HG03159 (cell line): ENCODE data around the gene FHIT.

ENCODE experiments used
- ATAC-seq: cut with Tn5 transposase; IDR thresholded peaks from one replicate; pipeline ENCODE4 v1.9.1; 2021; ENCODE audit warnings: mild to moderate bottlenecking, moderate library complexity; ENCODE audit not compliant: unreplicated experiment

Gene FHIT

DNA sequence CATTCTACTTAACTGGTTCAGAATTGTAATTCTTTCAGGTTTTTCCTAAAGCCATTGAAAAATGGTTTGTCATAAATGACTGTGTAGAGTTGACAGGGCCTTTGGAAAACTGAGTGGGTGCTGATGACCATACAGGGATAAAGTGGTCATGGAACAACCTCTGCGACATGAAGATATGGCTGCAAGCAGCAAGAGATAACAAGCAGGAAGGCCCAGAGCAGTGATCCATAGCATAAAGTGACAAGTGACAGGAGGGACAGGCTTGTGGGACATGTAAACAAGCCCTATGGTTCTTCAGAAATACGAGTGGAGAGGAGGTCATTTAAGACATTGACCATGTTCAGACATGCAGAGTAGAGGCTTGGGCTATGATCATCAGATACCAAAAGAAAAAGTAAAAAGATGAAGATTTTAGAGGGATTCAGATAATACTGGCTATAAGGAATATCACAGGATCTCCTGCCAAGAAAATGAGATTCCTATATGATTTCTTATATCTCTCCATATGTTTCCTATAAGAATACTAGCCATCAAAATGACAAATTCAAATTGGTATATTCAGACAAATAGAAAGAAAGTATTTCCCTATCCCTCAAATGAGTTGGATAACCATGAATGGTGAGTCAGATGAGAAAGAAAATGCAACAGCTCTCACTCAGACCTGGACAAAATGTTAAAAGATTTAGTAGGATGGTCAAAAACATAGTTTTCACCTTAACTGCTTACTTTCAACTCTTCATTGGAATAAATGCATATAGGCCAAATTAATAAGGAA lies 1373.8 kb downstream of the FHIT start:
- no peak for ATAC-seq

DNA sequence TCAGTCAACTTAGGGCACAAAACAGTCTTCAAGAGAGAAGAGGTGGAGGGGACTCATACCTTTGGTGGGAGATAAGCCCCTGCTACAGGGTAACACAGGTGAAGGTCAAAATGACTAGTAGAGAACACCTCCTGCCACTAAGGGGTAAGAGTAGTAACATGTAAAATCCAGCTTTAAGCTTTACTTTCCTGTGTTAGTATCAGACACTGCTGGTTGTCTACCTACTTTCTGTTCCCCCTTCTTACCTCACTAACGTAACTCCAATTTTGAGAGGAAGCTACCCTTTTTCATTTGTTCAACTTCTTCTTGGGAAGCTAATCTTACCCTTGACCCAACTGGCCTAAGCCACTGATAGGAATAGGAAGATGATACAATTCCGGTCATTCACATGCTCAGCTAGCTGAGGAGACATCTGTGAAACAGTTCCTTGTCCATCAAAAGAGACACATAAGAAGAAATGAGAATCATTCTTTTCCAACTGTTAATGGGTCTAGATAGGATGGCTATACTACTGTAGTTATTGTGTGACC lies 1374.7 kb downstream of the FHIT start:
- ATAC-seq, result no peak

DNA sequence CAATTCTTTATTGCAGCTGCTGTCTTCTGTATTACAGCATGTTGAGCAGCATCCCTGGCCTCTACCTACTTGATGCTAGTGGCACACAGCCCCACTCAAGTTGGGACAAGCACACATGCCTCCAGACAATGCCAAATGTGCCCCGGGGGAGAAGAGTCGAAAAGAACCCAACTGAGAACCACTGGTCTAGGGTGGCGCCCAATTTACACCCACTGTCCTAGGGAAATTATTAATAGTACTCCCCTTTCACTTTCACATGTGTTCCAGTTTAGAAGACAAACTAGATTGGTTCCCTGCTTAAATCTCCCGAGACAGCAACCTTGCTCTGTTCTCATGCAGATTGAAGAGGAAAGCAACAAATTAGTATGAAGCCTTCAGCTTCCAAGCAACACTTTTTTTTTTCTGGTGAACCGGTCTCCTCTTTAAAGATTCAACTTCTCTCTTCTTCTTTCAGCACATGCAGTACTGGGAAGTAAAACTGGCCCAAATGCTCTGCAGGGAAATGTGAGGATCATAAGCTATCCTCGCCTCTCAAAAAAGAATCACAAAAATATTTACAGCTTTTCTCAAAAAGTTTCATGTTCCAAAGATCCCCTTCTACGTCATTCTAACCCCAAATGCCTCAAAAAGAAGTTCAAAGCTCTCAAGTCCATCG lies 1377.5 kb downstream of the FHIT start:
- ATAC-seq, result no peak

DNA sequence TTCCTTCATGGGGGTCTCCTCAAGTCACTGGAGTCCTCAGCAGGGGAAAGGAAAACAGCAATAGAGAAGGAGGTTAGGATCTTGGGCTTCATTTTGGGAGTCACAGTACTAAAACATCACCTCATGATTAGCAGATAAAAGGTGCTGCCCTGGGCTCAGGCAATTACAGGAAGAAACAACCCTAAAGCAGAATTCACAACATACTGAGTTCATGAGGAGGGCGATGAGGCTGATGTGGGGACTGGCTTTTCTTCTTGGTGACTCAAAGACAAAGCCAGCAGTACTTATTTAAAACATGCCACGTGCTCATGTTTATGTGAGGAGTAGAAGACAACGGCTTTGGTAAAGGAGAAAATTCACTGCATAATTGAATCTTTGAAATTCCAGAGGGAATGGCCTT lies 1379.1 kb downstream of the FHIT start:
- no peak for ATAC-seq

DNA sequence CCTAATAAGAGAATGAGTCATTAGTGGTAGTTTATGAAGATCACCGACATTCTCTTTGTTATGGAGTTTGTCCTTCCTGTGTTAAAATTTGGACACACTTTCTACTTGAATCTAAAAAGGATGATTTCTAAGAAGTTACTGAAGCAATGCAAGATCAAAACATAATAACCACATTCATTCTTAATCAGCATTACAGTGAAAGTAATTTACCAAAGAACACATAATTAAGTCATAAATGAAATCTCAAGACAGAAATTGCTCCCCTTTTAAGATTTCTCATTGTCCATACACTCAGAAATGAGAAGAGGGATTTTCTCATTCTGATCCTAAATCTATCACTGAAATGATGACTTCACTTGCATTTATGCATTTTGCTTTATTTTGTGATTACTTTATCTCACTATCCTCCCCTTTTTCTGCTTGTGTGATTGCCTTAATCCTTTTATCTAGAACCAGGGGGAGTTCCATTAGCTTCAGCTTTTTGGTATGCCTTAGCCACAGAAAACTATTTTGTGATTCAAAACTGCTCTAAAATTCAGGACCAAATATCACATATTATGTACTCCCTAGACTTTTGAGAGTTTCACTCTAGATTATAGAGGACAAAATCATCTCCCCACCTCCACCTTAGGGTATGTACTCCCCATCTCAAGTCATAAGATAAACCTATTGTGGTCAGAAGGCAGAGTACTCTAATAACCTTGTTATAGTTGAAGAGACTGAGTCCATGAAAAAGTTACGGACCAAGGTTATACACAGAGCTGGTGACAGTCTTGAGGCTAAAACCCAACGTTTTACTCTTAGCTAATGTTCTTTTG lies 1383.9 kb downstream of the FHIT start:
- no peak for ATAC-seq

DNA sequence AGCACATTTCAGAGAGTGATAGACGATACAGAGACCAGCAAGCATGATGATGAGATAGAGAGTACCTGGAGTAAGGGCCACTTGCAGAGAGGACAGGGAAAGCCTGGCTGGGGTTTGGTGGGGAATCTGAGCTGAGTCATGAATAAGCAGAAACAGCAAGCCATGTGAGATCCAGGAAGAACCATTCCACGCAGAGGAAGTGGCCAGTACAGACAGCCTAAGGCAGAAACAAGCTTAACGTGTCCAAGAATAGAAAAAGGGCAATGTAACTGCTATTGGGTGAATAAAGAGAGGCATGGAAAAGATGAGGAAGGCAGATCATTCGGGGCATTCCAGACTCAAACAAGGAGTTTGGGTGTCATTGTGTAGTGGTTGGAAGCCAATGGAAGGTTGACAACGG lies 1385.2 kb downstream of the FHIT start:
- ATAC-seq, result no peak

DNA sequence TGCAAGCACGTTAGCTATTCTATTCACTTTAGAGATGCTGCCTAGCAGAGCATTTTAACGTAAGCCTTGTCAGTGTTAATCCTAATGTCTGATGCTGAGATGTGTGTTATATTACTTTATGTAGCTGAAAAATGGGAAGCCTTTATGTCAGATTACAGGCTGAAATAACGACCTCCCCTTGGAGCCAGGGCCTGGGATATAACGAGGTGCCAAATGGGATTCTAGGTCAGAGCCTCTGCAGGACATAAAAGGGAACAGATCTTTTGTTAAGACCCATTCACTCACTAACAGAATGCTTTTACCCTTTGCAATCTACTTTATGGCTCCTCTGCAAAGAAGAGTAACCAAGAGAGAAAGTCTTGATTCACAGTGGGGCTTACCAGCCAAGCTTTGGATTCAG lies 1385.9 kb downstream of the FHIT start:
- no peak for ATAC-seq

DNA sequence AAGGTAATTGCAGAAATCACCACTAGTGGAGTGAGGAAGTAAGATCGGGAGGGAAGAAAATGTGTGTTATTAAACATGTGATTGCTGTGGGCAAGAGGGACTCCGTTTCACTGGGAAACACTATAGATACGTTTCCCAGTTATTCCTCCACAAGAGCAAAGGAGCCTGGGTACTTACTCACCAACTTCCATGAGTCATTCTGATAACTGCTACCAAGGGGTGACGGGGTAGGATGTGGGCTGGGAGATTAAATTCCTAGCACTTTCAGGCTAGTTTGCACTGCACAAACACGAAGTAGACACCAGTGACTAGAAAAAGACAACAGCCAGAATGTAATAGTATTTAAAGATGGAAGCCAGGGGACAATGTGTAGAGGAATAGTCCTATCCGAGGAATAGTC lies 1388.6 kb downstream of the FHIT start:
- ATAC-seq, result no peak

DNA sequence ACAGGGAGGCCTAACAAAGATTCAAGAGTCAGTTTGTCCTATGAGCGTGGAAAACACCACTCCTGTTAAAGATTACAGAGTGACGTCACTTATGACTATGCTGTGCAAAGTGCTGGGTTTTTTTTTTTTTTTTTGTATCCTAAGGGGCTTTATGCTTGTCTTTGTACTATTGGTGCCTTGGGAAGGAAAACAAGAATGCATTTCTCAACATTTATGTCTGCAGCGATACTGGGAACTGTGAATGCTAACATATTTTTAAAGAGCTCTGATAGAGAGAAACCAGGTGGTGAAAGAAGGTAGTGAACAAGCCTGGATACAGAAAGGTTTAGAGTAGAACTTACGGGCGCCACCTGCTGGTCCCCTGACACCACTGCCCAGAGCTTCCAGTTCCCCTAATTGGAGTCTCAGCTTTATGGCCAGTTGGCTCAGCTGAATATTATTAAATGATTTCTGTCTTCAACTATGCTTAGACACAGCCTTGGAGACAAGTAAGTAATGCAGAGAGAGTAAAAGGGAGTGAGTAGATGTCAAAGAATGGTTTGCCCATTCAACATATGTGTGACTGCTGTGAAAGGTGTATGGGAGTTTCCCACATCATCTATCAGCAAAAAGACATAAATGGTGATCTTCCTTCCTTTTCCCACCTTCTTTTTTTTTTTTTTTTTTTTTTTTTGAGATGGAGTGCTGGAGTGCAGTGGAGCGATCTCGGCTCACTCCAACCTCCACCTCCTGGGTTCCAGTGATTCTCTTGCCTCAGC lies 1393.5 kb downstream of the FHIT start:
- ATAC-seq, result peak; percentile 99

DNA sequence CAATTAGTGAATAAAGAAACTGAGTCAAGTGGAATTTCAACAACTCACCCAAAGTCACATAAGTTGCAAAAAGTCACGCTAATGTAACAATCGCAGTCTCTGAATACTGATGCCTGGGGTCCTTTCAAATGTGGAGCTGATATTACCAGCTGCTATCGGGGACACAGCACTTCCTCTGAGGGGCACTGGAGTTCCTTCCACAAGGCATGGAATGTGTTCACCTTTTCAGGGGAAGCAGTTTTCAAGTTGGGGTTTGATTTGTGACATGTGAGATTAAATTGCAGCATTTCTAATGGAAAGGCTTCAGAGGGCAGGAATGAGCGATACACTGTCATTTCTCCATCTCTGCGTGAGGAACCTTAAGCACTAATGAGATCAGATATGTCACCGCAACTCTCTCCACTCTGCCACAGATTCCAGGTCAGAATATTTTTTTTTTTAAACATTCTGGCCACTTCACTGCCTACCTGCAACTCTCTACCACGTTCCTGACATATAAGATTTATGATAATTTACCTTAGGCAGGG lies 1394.3 kb downstream of the FHIT start:
- no peak for ATAC-seq

DNA sequence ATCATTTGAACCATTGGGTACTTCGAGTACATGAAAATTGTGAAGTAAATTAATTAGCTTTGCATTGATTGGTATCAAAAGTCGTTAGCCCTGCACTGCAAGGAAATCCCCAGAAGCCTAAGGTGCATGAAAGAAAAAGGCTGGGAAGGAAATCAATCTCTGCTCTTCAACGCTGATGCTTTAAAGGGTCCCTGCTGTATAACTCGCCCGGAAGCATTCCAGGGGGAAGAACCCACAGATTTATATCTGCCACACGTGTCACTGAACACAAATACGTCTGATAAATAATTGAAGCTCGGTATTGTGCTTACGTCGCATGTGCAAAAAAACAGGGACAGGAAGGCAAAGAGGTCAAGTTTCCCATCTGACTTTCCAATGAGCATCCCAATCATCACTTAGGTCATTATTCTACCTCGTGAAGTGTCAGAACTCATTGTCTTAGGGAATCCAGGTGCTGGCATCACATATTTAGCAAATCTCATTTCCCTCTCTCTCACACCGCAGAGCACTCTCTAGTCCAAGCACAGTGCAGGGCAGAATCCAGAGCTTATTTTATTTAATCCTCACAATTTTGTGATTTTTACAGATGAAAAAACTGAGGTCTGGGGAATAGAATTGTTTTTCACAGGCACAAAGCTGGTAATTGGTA lies 1397.1 kb downstream of the FHIT start:
- no peak for ATAC-seq

DNA sequence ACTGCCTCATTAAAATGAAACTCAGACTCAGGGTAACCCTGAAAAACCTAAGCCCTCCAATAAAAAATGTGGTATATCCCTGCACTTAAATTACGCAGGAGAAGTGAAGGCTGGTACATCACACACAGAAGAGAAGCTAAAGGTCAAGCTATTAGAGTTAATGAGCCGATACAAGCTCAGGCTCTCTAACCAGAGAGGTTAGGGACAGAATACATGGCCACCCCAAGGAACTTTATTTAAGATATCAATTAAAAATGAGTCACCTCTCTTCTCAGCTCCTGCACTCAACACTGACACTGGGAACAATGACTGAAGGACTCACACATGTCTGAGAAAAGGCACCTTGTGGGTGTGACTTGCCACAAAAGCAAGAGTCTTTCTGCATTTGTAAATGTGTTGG lies 1400.8 kb downstream of the FHIT start:
- ATAC-seq, result no peak

DNA sequence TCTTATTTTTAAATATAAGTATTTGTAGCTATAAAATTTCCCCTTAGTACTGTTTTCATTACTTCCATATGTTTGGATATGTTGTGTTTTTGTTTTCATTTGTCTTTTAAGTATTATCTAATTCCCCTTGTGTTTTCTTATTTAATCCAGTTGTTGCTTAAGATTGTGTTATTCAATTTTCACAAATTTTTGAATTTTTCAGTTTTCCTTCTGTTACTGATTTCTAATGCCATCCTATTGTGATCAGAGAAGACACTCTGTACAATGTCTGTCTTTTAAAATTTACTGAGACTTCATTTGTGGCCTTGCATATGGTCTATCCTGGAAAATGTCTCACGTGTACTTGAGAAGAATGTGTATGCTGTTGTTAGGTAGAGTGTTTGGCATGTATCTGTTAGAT lies 1405.9 kb downstream of the FHIT start:
- ATAC-seq, result no peak

DNA sequence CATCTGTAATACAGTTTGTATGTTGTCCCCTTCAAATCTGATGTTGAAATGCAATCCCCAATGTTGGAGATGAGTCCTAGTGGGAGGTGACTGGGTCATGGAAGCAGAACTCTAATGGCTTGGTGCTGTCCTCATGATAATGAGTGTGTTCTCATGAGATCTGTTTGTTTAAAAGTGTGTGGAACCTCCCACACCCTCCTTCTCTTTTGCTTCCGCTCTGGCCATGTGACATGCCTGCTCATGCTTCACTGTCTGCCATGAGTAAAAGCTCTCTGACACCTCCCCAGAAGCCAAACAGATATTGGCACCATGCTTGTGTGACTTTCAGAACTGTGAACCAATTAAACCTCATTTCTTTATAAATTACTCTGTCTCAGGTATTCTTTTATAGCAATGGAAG lies 1407.4 kb downstream of the FHIT start:
- no peak for ATAC-seq

DNA sequence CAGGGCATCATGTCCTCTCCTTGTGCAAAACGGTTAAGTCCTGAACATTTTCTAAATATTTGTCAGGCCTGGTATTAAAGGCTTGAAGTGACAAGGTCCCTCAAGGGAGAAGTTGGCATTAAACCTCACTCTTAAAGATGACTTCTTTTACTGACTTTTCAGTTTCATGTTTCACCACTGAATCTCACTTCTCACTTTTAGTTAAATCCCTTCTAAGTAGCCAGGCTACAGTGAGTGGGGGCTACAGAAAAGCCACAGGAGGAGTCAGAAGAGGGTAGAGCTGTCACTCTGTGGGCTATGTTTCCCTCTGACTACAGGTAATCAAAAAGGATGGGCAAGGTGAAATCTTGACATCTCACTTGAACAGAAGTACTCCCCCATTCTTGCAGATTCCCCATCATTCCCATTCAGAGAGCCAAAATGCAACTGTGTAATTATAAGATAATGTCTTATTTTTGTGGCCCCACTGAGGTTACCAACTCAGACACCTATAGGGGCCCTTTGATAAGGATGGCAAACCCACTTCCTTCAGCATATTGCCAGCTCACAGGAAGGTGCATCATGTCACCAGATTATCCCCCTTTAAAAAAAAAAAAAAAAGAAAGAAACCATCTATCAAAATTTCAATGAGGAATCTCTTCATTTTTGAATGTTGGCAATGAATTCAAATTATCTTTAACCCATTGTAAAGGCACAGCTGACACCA lies 1411.3 kb downstream of the FHIT start:
- ATAC-seq, result peak; percentile 97

DNA sequence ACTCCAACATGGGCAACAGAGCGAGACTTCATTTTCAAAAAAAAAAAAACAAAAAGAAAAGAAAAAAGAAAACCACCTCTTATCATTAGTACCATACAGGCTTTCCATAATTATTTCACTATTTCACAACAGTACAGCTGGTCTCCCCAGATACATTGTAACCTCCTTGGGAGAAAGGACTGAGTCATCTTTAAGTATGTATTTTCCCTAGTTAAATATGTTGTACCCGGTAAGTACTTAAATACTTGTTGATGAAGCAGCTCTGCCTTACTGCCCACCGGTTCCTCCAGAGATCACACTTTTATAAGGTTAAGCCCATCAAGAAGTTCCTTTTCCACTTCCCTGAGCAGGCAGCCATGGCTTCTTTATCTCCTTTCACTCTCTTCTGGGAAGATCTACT lies 1412.0 kb downstream of the FHIT start:
- ATAC-seq, result no peak

DNA sequence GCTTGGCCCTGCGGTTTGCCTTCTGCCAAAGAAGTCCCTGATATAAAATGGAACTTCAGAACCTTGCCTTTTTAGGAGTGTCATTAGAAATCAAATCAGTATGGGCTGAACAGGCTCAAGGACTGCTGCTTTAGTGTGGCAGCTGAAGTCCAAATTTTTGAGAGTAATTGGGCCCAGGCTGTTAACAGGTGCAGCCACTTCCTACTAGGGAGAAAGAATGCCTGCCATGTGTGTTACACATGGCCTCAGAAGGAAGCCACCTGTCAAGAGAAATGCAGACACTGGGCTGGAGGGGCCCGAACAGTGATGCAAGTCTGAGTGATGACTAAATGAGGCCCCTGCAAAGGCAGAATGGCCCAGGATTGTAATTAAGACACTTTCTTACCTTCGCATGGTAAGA lies 1414.7 kb downstream of the FHIT start:
- ATAC-seq, result no peak

DNA sequence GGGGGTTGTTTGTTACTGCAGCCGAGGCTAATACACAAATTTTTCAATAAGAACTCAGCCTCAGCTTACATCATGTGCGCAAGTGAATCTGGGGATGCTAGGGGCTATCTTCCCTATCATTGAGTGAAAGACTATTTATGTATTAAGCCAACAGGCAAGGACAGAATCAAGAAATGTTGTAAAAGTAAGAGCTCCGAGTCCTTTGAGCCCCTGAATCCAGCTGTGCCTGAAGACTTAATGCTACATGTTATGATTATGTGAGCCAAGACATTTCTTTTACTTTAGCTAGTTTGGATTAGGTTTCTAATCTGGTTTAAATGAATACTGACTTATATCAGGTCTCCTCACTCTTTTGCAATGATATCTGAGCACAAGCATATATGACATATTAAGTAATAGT lies 1418.5 kb downstream of the FHIT start:
- ATAC-seq, result no peak

DNA sequence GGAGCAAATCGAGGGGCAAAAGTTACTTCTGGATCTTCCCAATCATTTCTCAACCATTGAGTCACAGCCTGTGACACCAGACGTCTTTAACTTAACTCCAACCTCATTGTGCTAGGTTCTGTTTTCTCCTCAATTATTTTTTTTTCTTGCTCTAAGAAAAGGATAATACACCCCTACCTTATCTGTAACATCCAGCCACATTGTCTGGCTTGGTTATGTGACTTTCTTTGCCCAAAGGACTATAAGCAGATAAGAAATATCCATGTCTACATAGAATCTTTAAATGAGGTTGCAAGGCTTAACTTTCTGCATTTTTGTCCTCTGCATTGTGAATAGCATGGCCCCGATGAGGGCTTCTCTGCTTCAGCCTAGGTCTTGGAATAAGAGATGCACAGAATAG lies 1419.0 kb downstream of the FHIT start:
- no peak for ATAC-seq

DNA sequence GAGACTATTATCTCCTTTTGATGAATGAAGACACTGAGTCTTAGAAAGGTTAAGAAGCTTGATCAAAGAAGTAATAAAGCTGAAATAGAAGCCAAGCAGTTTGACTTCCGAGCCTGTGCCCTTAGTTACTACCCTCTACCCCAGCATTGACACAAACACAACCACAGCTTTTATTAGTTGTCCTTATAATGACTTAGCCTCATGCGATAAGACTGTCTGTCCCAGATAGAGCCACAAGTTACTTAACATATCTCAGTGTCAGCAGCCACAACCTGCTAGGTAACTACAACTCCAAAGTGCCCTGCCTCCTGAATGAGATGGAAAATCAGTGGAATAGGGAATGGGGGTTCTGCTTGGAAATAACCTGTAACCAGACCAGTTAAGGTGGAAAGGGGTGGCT lies 1419.9 kb downstream of the FHIT start:
- no peak for ATAC-seq
